Prostate gland (tissue), 2 donors: Measurements from ENCODE around the gene PPM1G.

ENCODE experiments used
- CTCF ChIP-seq, 4 experiments: fragments of 200-600 bp in 2 of 4; fragments of 450-650 bp in 2 of 4; sonication (generic) in 2 of 4; IDR thresholded peaks; 1 replicate in 3 of 4; 2 replicates in 1 of 4; pipeline ENCODE4 v1.5.1; 2016 to 2019; ENCODE audit warnings: antibody characterized with exemption in 4 of 4, mild to moderate bottlenecking in 2 of 4, moderate library complexity in 2 of 4
- POLR2A ChIP-seq: fragments of 450-650 bp; IDR thresholded peaks from one replicate; pipeline ENCODE4 v1.6.1; 2016; ENCODE audit warnings: antibody characterized with exemption, mild to moderate bottlenecking
- POLR2AphosphoS5 ChIP-seq: sonication (generic); formaldehyde crosslinking; IDR thresholded peaks from one replicate; pipeline ENCODE4 v1.6.1; 2017; ENCODE audit warnings: antibody characterized with exemption

- TF ChIP-seq CTCF (IDR thresholded peaks at IDR 0.05) (no peak), POLR2A (no peak), POLR2AphosphoS5 (no peak)
These were observed 35.8 kb downstream of the PPM1G start for GRCh38 chr2:27373567-27373966.
